SJSA1 (cell line): Measurements from ENCODE around the gene EFCAB13. TPM values are rescaled to one million over a fixed set of nuclear protein-coding genes. Genes with fewer than 3 reads are reported as not detected.
"Not testable (repeated sequence)": the region's sequence is repeated elsewhere in the genome, so short reads cannot be mapped to it uniquely, and the experiment has no call there.

Experiments
- DNase-seq, 2 experiments: peaks; one replicate each; pipeline ENCODE4 v3.0.0-alpha.2; 2015 to 2020; ENCODE audit warnings: low spot score in 2 of 2, low read depth in 1 of 2
- H3K27ac ChIP-seq: fragments of 250-450 bp; sonication (Bioruptor Pico); 2 replicates; pipeline ENCODE4 v1.5.1; 2020; ENCODE audit warnings: mild to moderate bottlenecking, moderate library complexity
- H3K27me3 ChIP-seq: fragments of 250-450 bp; sonication (Bioruptor Pico); replicated peaks from 2 replicates; pipeline ENCODE4 v1.5.1; 2020; ENCODE audit warnings: mild to moderate bottlenecking, moderate library complexity
- H3K36me3 ChIP-seq: fragments of 250-450 bp; sonication (Bioruptor Pico); 2 replicates; pipeline ENCODE4 v1.5.1; 2020; ENCODE audit warnings: mild to moderate bottlenecking
- H3K4me1 ChIP-seq: fragments of 250-450 bp; sonication (Bioruptor Pico); replicated peaks from 2 replicates; pipeline ENCODE4 v1.6.1; 2021; ENCODE audit warnings: mild to moderate bottlenecking
- H3K4me3 ChIP-seq: fragments of 250-450 bp; sonication (Bioruptor Pico); 2 replicates; pipeline ENCODE4 v1.5.1; 2020; ENCODE audit warnings: mild to moderate bottlenecking
- H3K9me3 ChIP-seq: fragments of 250-450 bp; sonication (Bioruptor Pico); replicated peaks from 2 replicates; pipeline ENCODE4 v1.5.1; 2020; ENCODE audit warnings: mild to moderate bottlenecking
- total RNA-seq: library from RNA; depleted of rRNA; stranded (reverse); fragments of >200 nt; shearing (Covaris generic); gene quantifications from 2 replicates; pipeline ENCODE4 v1.2.3, GENCODE V29; 2014; rRNA removed

EFCAB13 gene
- total RNA-seq, 1 experiment from 2014 or later: 5.4 TPM

DNA sequence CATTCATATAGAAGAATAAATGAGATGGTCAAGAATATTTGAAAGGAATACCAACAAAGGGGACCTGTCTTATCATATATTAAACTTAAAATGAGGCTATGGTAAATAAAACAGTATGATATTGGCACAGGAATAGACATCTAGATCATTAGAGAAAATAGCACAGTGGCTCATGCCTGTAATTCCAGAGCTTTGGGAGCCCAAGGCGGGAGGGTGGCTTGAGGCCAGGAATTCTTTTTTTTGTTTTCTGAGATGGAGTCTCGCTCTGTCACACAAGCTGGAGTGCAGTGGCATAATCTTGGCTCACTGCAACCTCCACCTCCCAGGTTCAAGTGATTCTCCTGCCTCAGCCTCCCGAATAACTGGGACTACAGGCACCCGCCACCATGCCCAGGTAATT, 143.2 kb downstream of the EFCAB13 start:
- not testable (repeated sequence) for H3K4me1 ChIP-seq, H3K9me3 ChIP-seq, DNase-seq

DNA sequence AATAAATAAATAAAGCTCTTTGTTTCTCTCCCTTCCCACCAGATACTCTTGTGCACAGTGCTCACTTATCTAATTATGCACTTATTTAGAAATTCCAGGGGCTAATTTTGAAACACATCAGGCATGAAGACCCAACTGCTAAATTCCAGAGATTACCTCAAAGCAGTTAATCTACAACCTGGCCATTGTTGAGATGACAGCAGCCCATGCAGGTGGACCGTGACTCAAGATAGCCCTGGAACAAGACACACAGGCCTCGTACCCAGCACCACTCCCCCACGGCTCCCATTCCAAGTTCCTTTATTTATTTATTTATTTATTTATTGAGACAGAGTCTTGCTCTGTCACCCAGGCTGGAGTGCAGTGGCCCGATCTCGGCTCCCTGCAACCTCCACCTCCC, 147.1 kb downstream of the EFCAB13 start:
- H3K27ac ChIP-seq: no peak overlapping the region
- no peaks in the 10 kb centered on the region for H3K27me3 ChIP-seq
- DNase-seq: no peak
- no peak overlapping the region for H3K4me3 ChIP-seq
- H3K4me1 ChIP-seq: no peaks in the 10 kb centered on the region
- H3K9me3 ChIP-seq: no peaks in the 10 kb centered on the region
- H3K36me3 ChIP-seq: peaks cover 4% of the 10 kb centered on the region

More for the DNA sequence above, 143.2 kb downstream of the EFCAB13 start:
- H3K27ac ChIP-seq, H3K27me3 ChIP-seq, H3K36me3 ChIP-seq, H3K4me3 ChIP-seq: not testable (repeated sequence)

GRCh38 chr17:47472073-47472472, 148.3 kb downstream of the EFCAB13 start:
- H3K27me3 ChIP-seq, DNase-seq, H3K27ac ChIP-seq, H3K9me3 ChIP-seq, H3K4me3 ChIP-seq, H3K36me3 ChIP-seq, H3K4me1 ChIP-seq: not testable (repeated sequence)

Other genes starting within 250 kb of the EFCAB13 start
- 136 and 198 TPM in 2 replicates for gene CDC27, start 134.7 kb upstream of the EFCAB13 start, total RNA-seq
- gene MYL4, start 114.6 kb upstream of the EFCAB13 start, total RNA-seq: 2.2 TPM in 1 of 2 replicates, not detected in the other
- 164 and 202 TPM in 2 replicates for gene ITGB3, start 70.1 kb upstream of the EFCAB13 start, total RNA-seq
- gene NPEPPS, start 207.2 kb downstream of the EFCAB13 start, total RNA-seq: 60.3 and 69.0 TPM in 2 replicates